Mesothelial cell of epicardium (in vitro differentiated cells): ENCODE measurements around the gene TLE1. TPM values are rescaled to one million over a fixed set of nuclear protein-coding genes. Genes with fewer than 3 reads are reported as not detected.

ENCODE experiments used
- DNase-seq, 2 experiments: peaks; one replicate each; pipeline ENCODE4 v3.0.0; 2021; ENCODE audit warnings: low spot score in 2 of 2; ENCODE audit not compliant: unreplicated experiment in 2 of 2
- H3K27ac Mint-ChIP-seq: 2 replicates; pipeline ENCODE4 v1.8.0; 2021; ENCODE audit warnings: mixed read lengths
- H3K27me3 Mint-ChIP-seq: 2 replicates; pipeline ENCODE4 v1.8.0; 2021; ENCODE audit warnings: low read depth, mixed read lengths
- H3K36me3 Mint-ChIP-seq: 2 replicates; pipeline ENCODE4 v1.8.0; 2021; ENCODE audit warnings: mixed read lengths
- H3K4me1 Mint-ChIP-seq: 2 replicates; pipeline ENCODE4 v1.8.0; 2021; ENCODE audit warnings: mixed read lengths
- H3K4me3 Mint-ChIP-seq: 2 replicates; pipeline ENCODE4 v1.8.0; 2021; ENCODE audit warnings: mild to moderate bottlenecking, moderate library complexity, mixed read lengths
- H3K9me3 Mint-ChIP-seq: 2 replicates; pipeline ENCODE4 v1.8.0; 2021; ENCODE audit warnings: mixed read lengths
- total RNA-seq: library from RNA; stranded (reverse); gene quantifications from 3 replicates; pipeline ENCODE4 v1.2.1, GENCODE V29; 2021
- TF ChIP-seq, protein P1 (sequence below): fragments of 200-600 bp; sonication (generic); IDR thresholded peaks from one replicate; pipeline ENCODE4 v1.5.0; 2021; ENCODE audit warnings: antibody characterized with exemption; ENCODE audit not compliant: unreplicated experiment

TLE1 gene
- total RNA-seq, 1 donor from 2014 or later: 97.9 TPM

DNA sequence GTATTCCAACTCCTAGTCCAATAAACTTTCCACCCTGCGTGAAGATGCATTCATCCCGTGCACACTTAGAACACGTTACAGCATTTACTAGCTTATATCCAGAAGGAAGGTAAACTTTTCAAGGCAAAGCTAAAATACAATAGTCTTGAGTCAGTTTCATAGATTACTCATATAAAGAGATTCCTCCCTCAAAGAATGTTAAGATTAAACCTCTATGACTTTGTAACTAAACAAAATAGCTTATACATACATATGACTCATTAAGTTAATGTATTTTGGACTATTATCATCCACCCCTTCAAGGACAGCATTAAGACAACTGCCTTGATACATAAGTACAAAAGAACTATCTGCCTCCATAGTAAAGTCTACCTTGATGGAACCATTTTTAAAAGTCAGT lies 36.1 kb downstream of the TLE1 start:
- Mint-ChIP-seq H3K4me1 (peaks cover 18% of the 10 kb centered on the region), H3K9me3 (no peaks in the 10 kb centered on the region), H3K36me3 (peaks cover 23% of the 10 kb centered on the region), H3K27me3 (no peaks in the 10 kb centered on the region), H3K4me3 (no peak overlapping the region), H3K27ac (no peak overlapping the region)
- TF ChIP-seq, protein P1, sequence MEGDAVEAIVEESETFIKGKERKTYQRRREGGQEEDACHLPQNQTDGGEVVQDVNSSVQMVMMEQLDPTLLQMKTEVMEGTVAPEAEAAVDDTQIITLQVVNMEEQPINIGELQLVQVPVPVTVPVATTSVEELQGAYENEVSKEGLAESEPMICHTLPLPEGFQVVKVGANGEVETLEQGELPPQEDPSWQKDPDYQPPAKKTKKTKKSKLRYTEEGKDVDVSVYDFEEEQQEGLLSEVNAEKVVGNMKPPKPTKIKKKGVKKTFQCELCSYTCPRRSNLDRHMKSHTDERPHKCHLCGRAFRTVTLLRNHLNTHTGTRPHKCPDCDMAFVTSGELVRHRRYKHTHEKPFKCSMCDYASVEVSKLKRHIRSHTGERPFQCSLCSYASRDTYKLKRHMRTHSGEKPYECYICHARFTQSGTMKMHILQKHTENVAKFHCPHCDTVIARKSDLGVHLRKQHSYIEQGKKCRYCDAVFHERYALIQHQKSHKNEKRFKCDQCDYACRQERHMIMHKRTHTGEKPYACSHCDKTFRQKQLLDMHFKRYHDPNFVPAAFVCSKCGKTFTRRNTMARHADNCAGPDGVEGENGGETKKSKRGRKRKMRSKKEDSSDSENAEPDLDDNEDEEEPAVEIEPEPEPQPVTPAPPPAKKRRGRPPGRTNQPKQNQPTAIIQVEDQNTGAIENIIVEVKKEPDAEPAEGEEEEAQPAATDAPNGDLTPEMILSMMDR: no peak
- DNase-seq: no peak

DNA sequence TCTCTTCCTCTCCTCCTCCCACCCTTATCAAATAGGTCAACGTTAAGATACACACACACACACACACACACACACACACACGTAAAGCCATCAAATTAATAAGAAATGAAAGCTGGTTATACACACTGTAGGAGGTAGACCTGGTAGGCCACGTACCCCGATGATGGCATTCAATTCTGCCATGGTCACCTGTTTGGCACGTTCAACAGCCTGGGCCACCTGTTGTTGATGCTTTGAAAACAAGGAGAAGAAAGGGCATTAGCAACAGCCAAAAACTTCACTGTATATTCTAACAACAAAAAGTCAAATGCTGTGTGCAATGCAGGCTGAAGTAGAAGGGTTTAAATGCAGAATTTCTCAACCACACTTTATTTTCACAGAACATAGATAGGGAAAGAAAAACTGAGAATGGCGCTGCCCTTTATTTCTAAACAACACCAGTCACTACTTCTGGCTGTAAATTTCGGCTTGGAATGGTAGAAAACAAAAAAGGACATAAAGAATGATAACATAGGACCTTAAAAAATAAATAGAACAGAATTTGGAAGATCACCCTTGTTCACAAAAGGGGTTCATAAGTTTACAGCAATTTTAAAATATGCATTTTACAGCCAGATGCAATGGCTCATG lies 37.2 kb downstream of the TLE1 start:
- DNase-seq: no peak
- Mint-ChIP-seq H3K4me1 (peaks cover 17% of the 10 kb centered on the region), H3K9me3 (no peaks in the 10 kb centered on the region), H3K36me3 (peaks cover 21% of the 10 kb centered on the region), H3K27ac (no peak overlapping the region), H3K27me3 (no peaks in the 10 kb centered on the region), H3K4me3 (no peak overlapping the region)
- TF ChIP-seq, protein P1: no peak

DNA sequence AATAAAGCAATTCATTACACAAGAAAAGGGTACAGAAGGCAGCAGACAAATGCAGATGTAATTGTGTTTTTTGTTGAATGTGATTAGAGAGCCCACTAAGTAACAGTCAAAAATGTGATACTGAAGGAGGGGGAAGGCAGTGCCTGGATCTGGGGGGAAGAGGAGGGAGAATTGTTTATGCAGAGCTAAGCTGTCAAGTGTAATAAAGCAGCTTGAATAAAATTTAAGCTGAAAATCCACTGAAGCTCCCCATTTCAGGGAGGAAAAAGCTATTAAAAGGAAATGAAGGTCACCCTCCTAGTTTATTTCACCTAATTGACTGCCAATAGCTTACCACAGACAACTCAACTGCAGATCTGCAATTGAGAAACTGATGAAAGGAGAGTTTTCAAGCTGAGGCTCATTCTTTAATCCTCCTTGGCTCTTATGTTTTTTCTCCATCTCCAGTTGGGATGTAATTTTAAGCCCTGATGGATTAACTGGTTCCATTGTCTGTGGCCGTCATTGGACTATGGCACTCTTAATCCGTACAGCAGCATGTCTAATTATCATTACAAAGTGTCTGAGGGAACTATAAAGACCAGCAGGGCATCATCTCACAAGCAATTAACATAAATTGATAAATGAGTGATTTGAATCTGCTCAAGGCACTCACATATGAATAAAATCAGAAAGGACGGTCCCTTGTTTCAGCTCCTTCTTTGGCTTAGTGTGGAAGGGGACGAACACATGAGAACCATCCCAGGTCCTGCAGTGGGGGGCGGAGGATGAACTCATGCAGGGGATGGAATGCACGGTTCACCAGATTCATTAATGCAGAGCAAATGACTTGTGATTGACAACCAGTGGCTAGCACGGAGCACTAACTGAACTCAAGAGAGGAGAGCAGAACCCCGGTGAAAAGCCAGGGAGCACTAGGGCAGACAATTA lies 38.5 kb downstream of the TLE1 start:
- Mint-ChIP-seq H3K4me3 (no peak overlapping the region), H3K36me3 (peaks cover 21% of the 10 kb centered on the region), H3K9me3 (no peaks in the 10 kb centered on the region), H3K4me1 (peaks cover 4% of the 10 kb centered on the region), H3K27ac (no peak overlapping the region), H3K27me3 (no peaks in the 10 kb centered on the region)
- TF ChIP-seq, protein P1: no peak
- no peak for DNase-seq

DNA sequence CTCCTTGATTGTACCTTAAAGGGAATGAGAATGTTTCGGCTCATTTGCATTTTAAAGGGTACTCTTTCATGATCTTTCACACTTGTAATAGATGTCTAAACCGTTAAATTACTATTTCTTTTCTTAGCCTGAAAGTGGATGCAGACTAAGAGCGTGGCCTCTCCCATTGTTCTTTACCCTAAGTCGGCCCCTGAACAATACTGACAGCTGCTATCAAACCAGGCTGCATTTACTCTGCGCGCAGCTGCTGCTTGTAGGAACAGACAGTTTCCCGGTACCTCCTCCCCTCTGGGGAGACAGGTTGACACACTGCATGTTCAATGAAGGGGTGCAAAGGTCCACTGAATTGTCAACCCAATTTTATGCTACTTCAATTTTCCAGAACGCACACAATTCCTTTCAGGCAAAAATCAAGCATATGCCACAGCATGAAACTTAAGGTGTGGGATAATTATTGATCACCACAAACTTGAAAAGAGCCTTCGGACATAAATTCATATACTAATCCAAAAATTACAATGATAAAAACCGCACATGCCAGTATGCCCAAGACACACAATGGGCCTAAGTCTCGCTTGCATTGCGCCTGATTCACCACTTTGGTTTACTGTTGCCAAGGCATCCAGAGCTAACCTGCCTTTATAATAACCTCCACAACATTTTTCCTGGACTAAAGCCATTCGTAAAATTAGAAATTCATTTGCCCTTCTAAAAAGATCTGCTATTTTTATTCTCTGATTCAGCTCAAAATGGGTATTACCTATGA lies 39.7 kb downstream of the TLE1 start:
- Mint-ChIP-seq H3K9me3 (no peaks in the 10 kb centered on the region), H3K36me3 (peaks cover 19% of the 10 kb centered on the region), H3K27me3 (no peaks in the 10 kb centered on the region), H3K4me3 (no peak overlapping the region), H3K4me1 (no peaks in the 10 kb centered on the region), H3K27ac (no peak overlapping the region)
- TF ChIP-seq, protein P1: no peak
- no peak for DNase-seq

DNA sequence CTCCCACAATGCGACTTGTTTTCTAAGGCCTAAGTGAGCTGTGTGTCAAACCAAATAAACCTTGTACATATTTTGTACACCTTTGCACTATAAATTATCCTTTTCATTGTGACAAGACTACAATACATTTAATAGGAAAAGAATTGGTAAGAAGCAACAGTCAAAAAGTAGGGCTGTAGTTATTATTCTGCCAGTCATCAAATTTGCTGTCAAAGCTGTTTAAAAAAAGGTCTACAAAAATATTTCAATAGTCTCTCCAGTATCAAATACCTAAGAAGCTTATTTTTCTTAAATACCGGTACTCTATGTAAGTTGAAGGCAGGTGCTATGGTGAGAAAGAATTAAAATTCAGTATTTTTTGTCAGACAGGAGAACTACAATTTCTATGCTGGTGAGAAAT lies 40.5 kb downstream of the TLE1 start:
- Mint-ChIP-seq H3K27ac (no peak overlapping the region), H3K9me3 (no peaks in the 10 kb centered on the region), H3K36me3 (peaks cover 22% of the 10 kb centered on the region), H3K4me3 (no peak overlapping the region), H3K4me1 (no peaks in the 10 kb centered on the region), H3K27me3 (no peaks in the 10 kb centered on the region)
- TF ChIP-seq, protein P1: no peak
- DNase-seq: no peak
